ENCODE data around the gene HOXA11.

HOXA11 gene

GRCh38 chr7:27182861-27183681, 2.0 kb downstream of the HOXA11 start:
- H3K27ac ChIP-seq: no peak overlapping the region
- no peak overlapping the region for H3K4me3 ChIP-seq (ENCODE audit: low read depth, low read length)
- H3K9ac ChIP-seq: no peak overlapping the region

GRCh38 chr7:27182285-27182841, 2.7 kb downstream of the HOXA11 start:
- no peaks in the 10 kb centered on the region for H3K36me3 ChIP-seq (ENCODE audit: control insufficient read depth, insufficient read depth, low read length)
- H3K27ac ChIP-seq: no peak overlapping the region
- H3K79me2 ChIP-seq: no peaks in the 10 kb centered on the region
- TF ChIP-seq CTCF (IDR thresholded peaks at IDR 0.05): no peak
- H3K27me3 ChIP-seq (ENCODE audit: control insufficient read depth, insufficient read depth, low read length): peaks cover 40% of the 10 kb centered on the region
- no peak overlapping the region for H3K4me3 ChIP-seq (ENCODE audit: low read depth, low read length)
- H3K9ac ChIP-seq: no peak overlapping the region
- no peaks in the 10 kb centered on the region for H3K9me3 ChIP-seq (ENCODE audit: control insufficient read depth, low read length)
- H3K4me2 ChIP-seq (ENCODE audit: low read length): no peak overlapping the region
- H2AFZ ChIP-seq: no peak overlapping the region
- H3K4me1 ChIP-seq: no peaks in the 10 kb centered on the region

More at GRCh38 chr7:27182861-27183681, 2.0 kb downstream of the HOXA11 start:
- Histone ChIP-seq H2AFZ (no peak overlapping the region), H3K4me2 (ENCODE audit: low read length) (no peak overlapping the region), H3K36me3 (ENCODE audit: control insufficient read depth, insufficient read depth, low read length) (no peaks in the 10 kb centered on the region), H3K4me1 (no peaks in the 10 kb centered on the region), H3K79me2 (no peaks in the 10 kb centered on the region), H3K9me3 (ENCODE audit: control insufficient read depth, low read length) (no peaks in the 10 kb centered on the region), H3K27me3 (ENCODE audit: control insufficient read depth, insufficient read depth, low read length) (peaks cover 39% of the 10 kb centered on the region)
- TF ChIP-seq CTCF (IDR thresholded peaks at IDR 0.05): no peak

GRCh38 chr7:27181795-27182275, 3.2 kb downstream of the HOXA11 start:
- no peak for TF ChIP-seq CTCF (IDR thresholded peaks at IDR 0.05)
- Histone ChIP-seq H3K36me3 (ENCODE audit: control insufficient read depth, insufficient read depth, low read length) (no peaks in the 10 kb centered on the region), H3K4me1 (no peaks in the 10 kb centered on the region), H3K4me3 (ENCODE audit: low read depth, low read length) (no peak overlapping the region), H3K79me2 (no peaks in the 10 kb centered on the region), H2AFZ (no peak overlapping the region), H3K27me3 (ENCODE audit: control insufficient read depth, insufficient read depth, low read length) (peaks cover 42% of the 10 kb centered on the region), H3K9me3 (ENCODE audit: control insufficient read depth, low read length) (no peaks in the 10 kb centered on the region), H3K27ac (no peak overlapping the region), H3K4me2 (ENCODE audit: low read length) (no peak overlapping the region), H3K9ac (no peak overlapping the region)

GRCh38 chr7:27180431-27181420, 4.3 kb downstream of the HOXA11 start:
- TF ChIP-seq CTCF (IDR thresholded peaks at IDR 0.05): no peak
- Histone ChIP-seq H3K79me2 (no peaks in the 10 kb centered on the region), H3K9me3 (ENCODE audit: control insufficient read depth, low read length) (no peaks in the 10 kb centered on the region), H3K9ac (no peak overlapping the region), H2AFZ (no peak overlapping the region), H3K4me2 (ENCODE audit: low read length) (no peak overlapping the region), H3K27me3 (ENCODE audit: control insufficient read depth, insufficient read depth, low read length) (peaks cover 39% of the 10 kb centered on the region), H3K4me1 (no peaks in the 10 kb centered on the region), H3K27ac (no peak overlapping the region), H3K4me3 (ENCODE audit: low read depth, low read length) (no peak overlapping the region), H3K36me3 (ENCODE audit: control insufficient read depth, insufficient read depth, low read length) (no peaks in the 10 kb centered on the region)

Data from parathyroid adenoma (tissue), 2 donors.